Right atrium auricular region (tissue), 2 donors: ENCODE results near the gene NRIP3. TPM values are rescaled to one million over a fixed set of nuclear protein-coding genes. Genes with fewer than 3 reads are reported as not detected.
"Not testable (repeated sequence)": the region's sequence is repeated elsewhere in the genome, so short reads cannot be mapped to it uniquely, and the experiment has no call there.

Experiments used
- DNase-seq: peaks from one replicate; pipeline ENCODE4 v3.0.0-alpha.2; 2019; ENCODE audit warnings: low spot score
- H3K27ac ChIP-seq, 2 donors: fragments of 200-600 bp; sonication (generic); 1 replicate in 1 of 2; 2 replicates in 1 of 2; pipeline ENCODE4 v1.5.1; 2016 to 2019
- H3K27me3 ChIP-seq, 2 donors: fragments of 200-600 bp; sonication (generic); one replicate each; pipeline versions ENCODE4 v1.5.1 to v1.6.0; 2017 to 2019
- H3K36me3 ChIP-seq: fragments of 200-600 bp; sonication (generic); one replicate; pipeline ENCODE4 v1.5.1; 2016
- H3K4me1 ChIP-seq, 2 donors: fragments of 200-600 bp; sonication (generic); one replicate each; pipeline versions ENCODE4 v1.5.1 to v1.6.0; 2017 to 2019
- H3K4me3 ChIP-seq, 2 donors: fragments of 200-600 bp; sonication (generic); 1 replicate in 1 of 2; 2 replicates in 1 of 2; pipeline ENCODE4 v1.5.1; 2017 to 2019; ENCODE audit warnings: mild to moderate bottlenecking in 1 of 2, moderate library complexity in 1 of 2
- H3K9me3 ChIP-seq, 2 donors: fragments of 200-600 bp; sonication (generic); one replicate each; pipeline ENCODE4 v1.5.1; 2019
- CTCF ChIP-seq, 2 donors: fragments of 200-600 bp; sonication (generic); IDR thresholded peaks; one replicate each; pipeline ENCODE4 v1.5.1; 2019; ENCODE audit warnings: antibody characterized with exemption in 2 of 2
- total RNA-seq, 2 donors: library from RNA; depleted of rRNA; stranded (reverse); fragments of >200 nt; gene quantifications; one replicate each; pipeline ENCODE4 v1.1.0, GENCODE V29; 2016

NRIP3 gene
- total RNA-seq, 2 donors from 2014 or later = 1.4 to 2.0 TPM

GRCh38 chr11:8985462-8985861, 18.3 kb downstream of the NRIP3 start:
- Histone ChIP-seq H3K4me3 (no peak overlapping the region), H3K4me1 (no peaks in the 10 kb centered on the region), H3K9me3 (no peaks in the 10 kb centered on the region), H3K36me3 (no peaks in the 10 kb centered on the region), H3K27me3 (no peaks in the 10 kb centered on the region), H3K27ac (no peak overlapping the region)
- no peak for DNase-seq
- no peak for TF ChIP-seq CTCF (IDR thresholded peaks at IDR 0.05)

- Histone ChIP-seq H3K36me3 (no peaks in the 10 kb centered on the region), H3K4me3 (no peak overlapping the region), H3K9me3 (no peaks in the 10 kb centered on the region), H3K4me1 (no peaks in the 10 kb centered on the region), H3K27ac (no peak overlapping the region), H3K27me3 (no peaks in the 10 kb centered on the region)
- TF ChIP-seq CTCF (IDR thresholded peaks at IDR 0.05) = no peak
- no peak for DNase-seq
Measured at GRCh38 chr11:8983552-8983951, 20.2 kb downstream of the NRIP3 start.

GRCh38 chr11:8980485-8980884, 23.3 kb downstream of the NRIP3 start:
- no peaks in the 10 kb centered on the region for H3K36me3 ChIP-seq
- no peaks in the 10 kb centered on the region for H3K27me3 ChIP-seq
- H3K4me3 ChIP-seq = no peak overlapping the region
- no peak for DNase-seq
- TF ChIP-seq CTCF (IDR thresholded peaks at IDR 0.05) = no peak
- H3K9me3 ChIP-seq = no peaks in the 10 kb centered on the region
- no peaks in the 10 kb centered on the region for H3K4me1 ChIP-seq
- H3K27ac ChIP-seq = no peak overlapping the region

- H3K4me3 ChIP-seq, H3K27ac ChIP-seq, DNase-seq, H3K4me1 ChIP-seq, H3K36me3 ChIP-seq, H3K27me3 ChIP-seq, H3K9me3 ChIP-seq: not testable (repeated sequence)
Measured at GRCh38 chr11:8979365-8979764, 24.4 kb downstream of the NRIP3 start.

GRCh38 chr11:8973121-8973520, 30.7 kb downstream of the NRIP3 start:
- no peak overlapping the region for H3K4me3 ChIP-seq
- DNase-seq = no peak
- H3K9me3 ChIP-seq = no peaks in the 10 kb centered on the region
- H3K27ac ChIP-seq = no peak overlapping the region
- TF ChIP-seq CTCF (IDR thresholded peaks at IDR 0.05) = no peak
- H3K36me3 ChIP-seq = no peaks in the 10 kb centered on the region
- H3K27me3 ChIP-seq = no peaks in the 10 kb centered on the region
- H3K4me1 ChIP-seq = no peaks in the 10 kb centered on the region

- H3K9me3 ChIP-seq = no peaks in the 10 kb centered on the region
- no peaks in the 10 kb centered on the region for H3K4me1 ChIP-seq
- H3K27me3 ChIP-seq = no peaks in the 10 kb centered on the region
- no peak overlapping the region for H3K4me3 ChIP-seq
- no peak overlapping the region for H3K27ac ChIP-seq
- no peaks in the 10 kb centered on the region for H3K36me3 ChIP-seq
- no peak for TF ChIP-seq CTCF (IDR thresholded peaks at IDR 0.05)
- DNase-seq = no peak
Measured at GRCh38 chr11:8971924-8972316, 31.9 kb downstream of the NRIP3 start.
